Stomach (tissue), 9 donors: ENCODE results near the gene PRKN. TPM values are rescaled to one million over a fixed set of nuclear protein-coding genes. Genes with fewer than 3 reads are reported as not detected.

ENCODE experiments used
- DNase-seq, 2 donors: peaks; one replicate each; pipeline versions ENCODE4 v3.0.0 to v3.0.0-alpha.2; 2013 to 2019
- H3K27ac ChIP-seq, 5 donors: fragments of 200-600 bp in 4 of 5; sonication (generic) in 4 of 5; one replicate each; pipeline ENCODE4 v1.5.1; 2013 to 2019; ENCODE audit warnings: mild to moderate bottlenecking in 1 of 5, moderate library complexity in 1 of 5
- H3K27me3 ChIP-seq, 3 donors: fragments of 200-600 bp; sonication (generic); one replicate each; pipeline ENCODE4 v1.5.1; 2017 to 2019; ENCODE audit warnings: mixed run types in 1 of 3
- H3K36me3 ChIP-seq, 4 donors: fragments of 200-600 bp; sonication (generic); 1 replicate in 3 of 4; 2 replicates in 1 of 4; pipeline ENCODE4 v1.5.1; 2016 to 2019
- H3K4me1 ChIP-seq, 4 donors: fragments of 200-600 bp; sonication (generic); one replicate each; pipeline ENCODE4 v1.5.1; 2016 to 2019
- H3K4me3 ChIP-seq, 4 donors: fragments of 200-600 bp; sonication (generic) in 3 of 4; one replicate each; pipeline ENCODE4 v1.5.1; 2016 to 2019; ENCODE audit warnings: mild to moderate bottlenecking in 1 of 4
- H3K9me3 ChIP-seq, 4 donors: fragments of 200-600 bp; sonication (generic); one replicate each; pipeline ENCODE4 v1.5.1; 2016 to 2019
- EP300 ChIP-seq: sonication (generic); formaldehyde crosslinking; IDR thresholded peaks from one replicate; pipeline ENCODE4 v1.6.1; 2017; ENCODE audit warnings: antibody characterized with exemption
- POLR2A ChIP-seq, 4 donors: fragments of 450-650 bp; IDR thresholded peaks; one replicate each; pipeline ENCODE4 v1.6.1; 2016; ENCODE audit warnings: antibody characterized with exemption in 4 of 4, control low read depth in 2 of 4, mild to moderate bottlenecking in 1 of 4, moderate library complexity in 1 of 4
- POLR2AphosphoS5 ChIP-seq, 3 donors: sonication (generic); formaldehyde crosslinking; IDR thresholded peaks; one replicate each; pipeline ENCODE4 v1.6.1; 2016; ENCODE audit warnings: antibody characterized with exemption in 3 of 3
- WGBS, 5 donors: extraction: QIAGEN DNeasy Blood & Tissue Kit in 3 of 5; methylation state at CpG; one replicate each; pipeline versions ENCODE4 v1.1.5 to v1.1.7; 2013 to 2018; 5-methylcytosine and 5-hydroxymethylcytosine counted together
- intact Hi-C: fragments of 100-400 bp; cut with DNase I; formaldehyde crosslinking; loops from one replicate; pipeline ENCODE4 v1.15.1; 2023; ENCODE audit warnings: low total_unique reads
- polyA plus RNA-seq, 3 donors: library from polyadenylated mRNA; stranded (reverse); fragments of 200-250 nt; gene quantifications; one replicate each; pipeline ENCODE4 v1.2.3, GENCODE V29; 2013
- total RNA-seq, 5 donors: library from RNA; depleted of rRNA; stranded (reverse); fragments of >200 nt; gene quantifications; one replicate each; pipeline versions ENCODE4 v1.1.0 to v1.2.3, GENCODE V29; 2014 to 2016
- TF ChIP-seq, protein P1 (sequence below), 7 experiments: fragments of 450-650 bp in 4 of 7; fragments of 200-600 bp in 3 of 7; sonication (generic) in 3 of 7; IDR thresholded peaks; one replicate each; pipeline ENCODE4 v1.5.1; 2016 to 2019; ENCODE audit warnings: antibody characterized with exemption in 7 of 7, control low read depth in 2 of 7, mild to moderate bottlenecking in 1 of 7
- donor health status: healthy with polysubstance abuse.
- donor health status: Bipolar disorder and iron deficiency.
- donor health status: healthy.

The PRKN gene
- total and polyA plus RNA-seq, 8 donors = 0.68 to 19.8 (median 9.5) TPM

DNA sequence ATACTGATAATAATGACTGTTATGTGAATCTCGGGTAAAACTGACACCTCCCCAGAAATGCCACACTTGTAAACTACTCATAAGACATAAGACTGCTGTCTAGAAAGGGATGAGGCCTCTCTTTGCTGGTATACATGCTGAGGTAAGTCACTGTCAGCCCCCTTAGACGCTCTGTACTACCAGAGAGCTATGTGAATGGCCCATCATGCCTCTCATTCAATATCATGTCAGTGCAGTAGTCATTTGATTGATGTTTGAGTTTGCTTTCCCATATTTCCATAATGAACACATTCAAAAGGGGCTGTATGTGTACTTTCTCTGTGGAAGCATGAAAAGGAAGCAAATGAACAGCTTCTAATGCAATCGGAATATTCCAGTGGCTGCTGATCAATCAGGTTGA is 1334.3 kb downstream of the PRKN start:
- H3K9me3 ChIP-seq = peaks cover 0 to 1% (median under 1%) of the 10 kb centered on the region in 4 donors
- 69 to 78% (median 78%) methylated on average over 3 of the region's 3 CpGs for WGBS, 5 donors
- H3K4me3 ChIP-seq = no peak overlapping the region
- TF ChIP-seq, protein P1, sequence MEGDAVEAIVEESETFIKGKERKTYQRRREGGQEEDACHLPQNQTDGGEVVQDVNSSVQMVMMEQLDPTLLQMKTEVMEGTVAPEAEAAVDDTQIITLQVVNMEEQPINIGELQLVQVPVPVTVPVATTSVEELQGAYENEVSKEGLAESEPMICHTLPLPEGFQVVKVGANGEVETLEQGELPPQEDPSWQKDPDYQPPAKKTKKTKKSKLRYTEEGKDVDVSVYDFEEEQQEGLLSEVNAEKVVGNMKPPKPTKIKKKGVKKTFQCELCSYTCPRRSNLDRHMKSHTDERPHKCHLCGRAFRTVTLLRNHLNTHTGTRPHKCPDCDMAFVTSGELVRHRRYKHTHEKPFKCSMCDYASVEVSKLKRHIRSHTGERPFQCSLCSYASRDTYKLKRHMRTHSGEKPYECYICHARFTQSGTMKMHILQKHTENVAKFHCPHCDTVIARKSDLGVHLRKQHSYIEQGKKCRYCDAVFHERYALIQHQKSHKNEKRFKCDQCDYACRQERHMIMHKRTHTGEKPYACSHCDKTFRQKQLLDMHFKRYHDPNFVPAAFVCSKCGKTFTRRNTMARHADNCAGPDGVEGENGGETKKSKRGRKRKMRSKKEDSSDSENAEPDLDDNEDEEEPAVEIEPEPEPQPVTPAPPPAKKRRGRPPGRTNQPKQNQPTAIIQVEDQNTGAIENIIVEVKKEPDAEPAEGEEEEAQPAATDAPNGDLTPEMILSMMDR (IDR thresholded peaks at IDR 0.05) = no peak
- TF ChIP-seq POLR2A (IDR thresholded peaks at IDR 0.05) (no peak), POLR2AphosphoS5 (IDR thresholded peaks at IDR 0.05) (no peak), EP300 (no peak)
- peaks cover 0 to 6% (median 3%) of the 10 kb centered on the region in 4 donors for H3K4me1 ChIP-seq
- H3K36me3 ChIP-seq = no peaks in the 10 kb centered on the region
- intact Hi-C loops = no loop called here
- H3K27me3 ChIP-seq = no peaks in the 10 kb centered on the region
- DNase-seq = no peak
- no peak overlapping the region for H3K27ac ChIP-seq

GRCh38 chr6:161389756-161390155 is 1337.8 kb downstream of the PRKN start:
- no peak overlapping the region for H3K4me3 ChIP-seq
- no peaks in the 10 kb centered on the region for H3K9me3 ChIP-seq
- no peaks in the 10 kb centered on the region for H3K36me3 ChIP-seq
- no peak overlapping the region for H3K27ac ChIP-seq
- TF ChIP-seq, protein P1 (IDR thresholded peaks at IDR 0.05) = no peak
- TF ChIP-seq EP300 (no peak), POLR2AphosphoS5 (IDR thresholded peaks at IDR 0.05) (no peak), POLR2A (IDR thresholded peaks at IDR 0.05) (no peak)
- no peaks in the 10 kb centered on the region for H3K27me3 ChIP-seq
- peaks cover 0 to 6% (median 3%) of the 10 kb centered on the region in 4 donors for H3K4me1 ChIP-seq
- 57 to 81% (median 78%) methylated on average over 3 of the region's 3 CpGs for WGBS, 5 donors
- intact Hi-C loops = no loop called here
- DNase-seq = no peak

DNA sequence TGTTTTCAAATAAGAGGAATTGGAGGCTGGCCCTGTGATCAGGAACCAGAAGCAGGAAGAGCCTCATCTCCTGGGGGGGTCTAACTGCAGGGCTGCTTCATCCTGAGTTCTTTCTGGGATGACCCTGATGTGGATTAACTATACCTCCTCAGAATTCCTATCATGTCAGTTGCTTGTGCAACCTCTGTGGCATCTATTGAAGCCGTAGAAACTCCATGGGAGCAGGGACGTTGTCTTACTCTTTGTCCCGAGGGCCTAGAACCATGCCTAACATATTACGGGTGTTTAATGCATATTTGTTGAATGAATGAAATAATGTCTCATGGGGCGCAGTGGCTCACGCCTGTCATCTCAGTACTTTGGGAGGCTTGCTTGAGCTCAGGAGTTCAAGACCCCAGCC is 1343.6 kb downstream of the PRKN start:
- H3K27me3 ChIP-seq = no peaks in the 10 kb centered on the region
- H3K27ac ChIP-seq = no peak overlapping the region
- no peak for DNase-seq
- no peak for TF ChIP-seq POLR2A (IDR thresholded peaks at IDR 0.05)
- TF ChIP-seq, protein P1 (IDR thresholded peaks at IDR 0.05) = no peak
- 94 to 99% (median 97%) methylated on average over 6 of the region's 6 CpGs for WGBS, 5 donors
- no peak overlapping the region for H3K4me3 ChIP-seq
- H3K9me3 ChIP-seq = no peaks in the 10 kb centered on the region
- H3K36me3 ChIP-seq = no peaks in the 10 kb centered on the region
- peaks cover 0 to 11% (median 5%) of the 10 kb centered on the region in 4 donors for H3K4me1 ChIP-seq
- intact Hi-C loops = no loop called here

DNA sequence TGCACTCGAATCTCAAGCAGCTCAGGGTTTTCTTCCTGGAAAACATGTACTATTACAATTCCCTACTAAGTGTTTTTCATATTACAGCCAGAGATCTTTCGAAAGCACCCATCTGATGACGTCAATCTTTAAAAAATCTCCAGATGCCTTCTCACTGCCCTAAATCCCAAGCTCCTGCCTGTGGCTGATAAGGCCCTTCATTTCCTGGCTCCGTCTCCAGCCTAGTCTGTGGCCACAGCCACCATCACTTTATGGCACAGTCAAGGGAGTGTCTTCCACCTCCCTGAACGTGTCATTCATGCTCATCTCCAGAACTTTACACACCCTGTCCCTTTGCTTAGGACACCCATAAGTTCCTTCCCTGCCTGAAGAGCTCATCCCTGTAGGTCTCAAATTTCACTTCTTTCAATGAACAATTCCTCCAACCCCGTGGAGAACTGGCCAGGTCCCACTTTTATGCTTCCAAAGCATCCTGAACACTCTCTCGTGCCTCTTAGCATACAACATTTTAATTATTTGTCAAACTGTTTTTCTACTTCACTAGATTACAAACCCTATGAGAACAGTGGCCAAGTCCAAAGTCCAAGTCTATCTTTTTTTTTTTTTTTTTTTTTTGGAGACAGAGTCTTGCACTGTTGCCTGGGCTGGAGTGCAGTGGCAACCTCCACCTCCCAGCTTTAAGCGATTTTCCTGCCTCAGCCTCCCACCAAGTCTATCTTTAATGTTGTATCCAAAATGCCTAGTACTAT is 1347.6 kb downstream of the PRKN start:
- DNase-seq = no peak
- WGBS, 5 donors = 41 to 50% (median 42%) methylated on average over 8 of the region's 8 CpGs
- H3K36me3 ChIP-seq = no peaks in the 10 kb centered on the region
- no peak overlapping the region for H3K4me3 ChIP-seq
- H3K4me1 ChIP-seq = peaks cover 4 to 26% (median 15%) of the 10 kb centered on the region in 4 donors
- no peaks in the 10 kb centered on the region for H3K27me3 ChIP-seq
- TF ChIP-seq POLR2A (IDR thresholded peaks at IDR 0.05) = no peak
- TF ChIP-seq, protein P1 (IDR thresholded peaks at IDR 0.05) = no peak
- TF ChIP-seq EP300 = no peak
- TF ChIP-seq POLR2AphosphoS5 (IDR thresholded peaks at IDR 0.05) = no peak
- intact Hi-C loops = loop anchor here (10.0 kb wide), 1 partner anchor 645 kb away; no protein-coding TSS in a partner anchor
- H3K9me3 ChIP-seq = no peaks in the 10 kb centered on the region
- H3K27ac ChIP-seq = no peak overlapping the region
